Measurements from ENCODE around the gene CCDC78. TPM values are rescaled to one million over a fixed set of nuclear protein-coding genes. Genes with fewer than 3 reads are reported as not detected.

The CCDC78 gene
- total RNA-seq, 1 experiment from 2014 or later: 22.9 TPM

DNA sequence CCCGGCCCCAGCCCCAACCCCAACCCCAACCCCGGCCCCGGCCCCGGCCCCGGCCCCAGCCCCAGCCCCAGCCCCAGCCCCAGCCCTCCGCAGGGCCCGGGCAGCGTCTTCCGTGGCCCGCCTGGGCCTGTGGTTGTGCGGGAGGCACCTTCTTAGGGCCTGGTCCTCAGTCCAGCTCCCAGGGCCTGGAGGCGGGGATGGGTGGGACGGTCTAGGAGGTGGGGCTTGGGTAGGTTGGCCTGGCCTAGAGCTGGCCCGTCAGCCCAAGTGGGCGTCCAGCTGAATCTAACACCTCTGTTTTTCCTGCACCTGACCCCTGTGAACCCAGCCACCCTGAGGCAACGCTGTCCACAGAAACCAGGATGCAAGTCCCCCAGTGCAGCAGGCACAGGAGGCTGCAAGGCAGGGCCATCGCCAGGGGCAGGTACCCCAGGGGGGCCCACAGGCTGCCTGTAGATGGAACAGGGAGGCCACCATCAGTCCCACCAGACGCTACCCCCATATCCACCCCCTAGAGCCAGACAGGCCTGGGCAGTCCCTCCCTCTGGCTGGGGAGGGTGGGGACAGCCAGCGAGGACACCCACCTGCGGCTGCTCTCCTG lies 43.0 kb upstream of the CCDC78 start:
- no peaks in the 10 kb centered on the region for H4K20me1 ChIP-seq (ENCODE audit: insufficient read depth)
- CTCF ChIA-PET: no interaction called here
- no peak for ATAC-seq
- intact Hi-C loops (cut with micrococcal nuclease): no loop called here
- H3K9me3 ChIP-seq (ENCODE audit: control insufficient read depth in 1 of 2, insufficient read depth in 1 of 2, low read depth in 1 of 2, low read length in 2 of 2): no peaks in the 10 kb centered on the region
- H3K79me2 ChIP-seq (ENCODE audit: insufficient read depth, low read length): no peaks in the 10 kb centered on the region
- POLR2A ChIA-PET: no interaction called here
- no peak overlapping the region for H2AFZ ChIP-seq (ENCODE audit: low read depth, low read length, poor library complexity, severe bottlenecking)
- no peak overlapping the region for H3K9ac ChIP-seq (ENCODE audit: low read length)
- H3K4me3 ChIP-seq (replicated peaks in 1 of 2; ENCODE audit: low read depth in 1 of 2, low read length in 2 of 2): no peak overlapping the region
- TF ChIP-seq ZNF274 (IDR thresholded peaks at IDR 0.05; ENCODE audit: low read depth, low read length): no peak
- BruUV-seq (replicated peaks): no TSS peak
- no peak for DNase-seq (ENCODE audit: low read depth, low spot score)
- H3K4me2 ChIP-seq (ENCODE audit: low read length): no peak overlapping the region
- H3K9me2 ChIP-seq (ENCODE audit: insufficient read depth): no peaks in the 10 kb centered on the region
- no peaks in the 10 kb centered on the region for H3K27me3 ChIP-seq (ENCODE audit: insufficient read depth, low read length)
- H3K4me1 ChIP-seq (ENCODE audit: control insufficient read depth in 1 of 2, insufficient read depth in 2 of 2, low read length in 2 of 2): peaks cover 18 to 20% of the 10 kb centered on the region in 2 experiments
- H3K36me3 ChIP-seq (ENCODE audit: control insufficient read depth in 1 of 2, insufficient read depth in 2 of 2, low read length in 2 of 2): peaks cover 7 to 11% of the 10 kb centered on the region in 2 experiments; a peak in 3 of 4 replicates
- H3K27ac ChIP-seq (ENCODE audit: low read depth, low read length): no peak overlapping the region
- RAD21 ChIA-PET (ENCODE audit: low non-redundant PET in 1 of 2, low total read pairs in 2 of 2, uncharacterized antibody in 2 of 2, unreplicated experiment in 2 of 2): no interaction called here

DNA sequence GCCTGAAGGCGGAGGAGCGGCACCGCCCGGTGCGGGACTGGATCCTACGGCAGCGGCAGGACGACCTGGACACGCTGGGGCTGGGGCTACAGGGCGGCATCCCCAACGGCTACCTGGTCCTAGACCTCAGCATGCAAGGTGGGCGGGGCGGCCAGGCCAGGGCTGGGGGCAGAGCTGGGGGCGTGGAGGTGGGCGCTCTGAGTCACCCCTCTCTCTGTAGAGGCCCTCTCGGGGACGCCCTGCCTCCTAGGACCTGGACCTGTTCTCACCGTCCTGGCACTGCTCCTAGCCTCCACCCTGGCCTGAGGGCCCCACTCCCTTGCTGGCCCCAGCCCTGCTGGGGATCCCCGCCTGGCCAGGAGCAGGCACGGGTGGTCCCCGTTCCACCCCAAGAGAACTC lies 42.2 kb upstream of the CCDC78 start:
- ChIA-PET POLR2A (no interaction called here), CTCF (no interaction called here)
- no peak overlapping the region for H3K27ac ChIP-seq (ENCODE audit: low read depth, low read length)

More for the DNA sequence above, 42.2 kb upstream of the CCDC78 start:
- RAD21 ChIA-PET (ENCODE audit: low non-redundant PET in 1 of 2, low total read pairs in 2 of 2, uncharacterized antibody in 2 of 2, unreplicated experiment in 2 of 2): no interaction called here
- Histone ChIP-seq H3K27me3 (ENCODE audit: insufficient read depth, low read length) (no peaks in the 10 kb centered on the region), H3K4me2 (ENCODE audit: low read length) (no peak overlapping the region), H3K79me2 (ENCODE audit: insufficient read depth, low read length) (peaks cover under 1% of the 10 kb centered on the region; the same call in 1 of the 2 replicates), H3K9me3 (ENCODE audit: control insufficient read depth in 1 of 2, insufficient read depth in 1 of 2, low read depth in 1 of 2, low read length in 2 of 2) (no peaks in the 10 kb centered on the region), H4K20me1 (ENCODE audit: insufficient read depth) (no peaks in the 10 kb centered on the region), H3K9ac (ENCODE audit: low read length) (no peak overlapping the region), H2AFZ (ENCODE audit: low read depth, low read length, poor library complexity, severe bottlenecking) (no peak overlapping the region), H3K4me3 (replicated peaks in 1 of 2; ENCODE audit: low read depth in 1 of 2, low read length in 2 of 2) (no peak overlapping the region), H3K4me1 (ENCODE audit: control insufficient read depth in 1 of 2, insufficient read depth in 2 of 2, low read length in 2 of 2) (peaks cover 10 to 13% of the 10 kb centered on the region in 2 experiments), H3K36me3 (ENCODE audit: control insufficient read depth in 1 of 2, insufficient read depth in 2 of 2, low read length in 2 of 2) (peaks cover 7 to 11% of the 10 kb centered on the region in 2 experiments; a peak in 3 of 4 replicates), H3K9me2 (ENCODE audit: insufficient read depth) (no peaks in the 10 kb centered on the region)
- TF ChIP-seq SIN3A (IDR thresholded peaks at IDR 0.05; ENCODE audit: low read depth): no peak
- TF ChIP-seq CBX3 (IDR thresholded peaks at IDR 0.05; ENCODE audit: low read depth): no peak
- no peak for TF ChIP-seq RAD21 (IDR thresholded peaks at IDR 0.05; ENCODE audit: low read depth)
- no peak for TF ChIP-seq ZFX (IDR thresholded peaks at IDR 0.05)
- no peak for TF ChIP-seq POLR2AphosphoS5 (IDR thresholded peaks at IDR 0.05; ENCODE audit: low read depth, low read length)
- TF ChIP-seq TCF7L2 (IDR thresholded peaks at IDR 0.05; ENCODE audit: borderline replicate concordance, extremely low read depth, insufficient read depth, insufficient read length): no peak
- no peak for TF ChIP-seq YY1 (IDR thresholded peaks at IDR 0.05; ENCODE audit: extremely low read depth, insufficient replicate concordance, low read depth, low read length)
- TF ChIP-seq ZNF274 (IDR thresholded peaks at IDR 0.05; ENCODE audit: low read depth, low read length): no peak
- no peak for TF ChIP-seq EGR1 (IDR thresholded peaks at IDR 0.05; ENCODE audit: low read depth)
- TF ChIP-seq EZH2phosphoT487 (IDR thresholded peaks at IDR 0.05; ENCODE audit: borderline replicate concordance): no peak
- no peak for TF ChIP-seq JUND (IDR thresholded peaks at IDR 0.05)
- no peak for TF ChIP-seq CEBPB (IDR thresholded peaks at IDR 0.05; ENCODE audit: low read depth)
- TF ChIP-seq, protein P1, sequence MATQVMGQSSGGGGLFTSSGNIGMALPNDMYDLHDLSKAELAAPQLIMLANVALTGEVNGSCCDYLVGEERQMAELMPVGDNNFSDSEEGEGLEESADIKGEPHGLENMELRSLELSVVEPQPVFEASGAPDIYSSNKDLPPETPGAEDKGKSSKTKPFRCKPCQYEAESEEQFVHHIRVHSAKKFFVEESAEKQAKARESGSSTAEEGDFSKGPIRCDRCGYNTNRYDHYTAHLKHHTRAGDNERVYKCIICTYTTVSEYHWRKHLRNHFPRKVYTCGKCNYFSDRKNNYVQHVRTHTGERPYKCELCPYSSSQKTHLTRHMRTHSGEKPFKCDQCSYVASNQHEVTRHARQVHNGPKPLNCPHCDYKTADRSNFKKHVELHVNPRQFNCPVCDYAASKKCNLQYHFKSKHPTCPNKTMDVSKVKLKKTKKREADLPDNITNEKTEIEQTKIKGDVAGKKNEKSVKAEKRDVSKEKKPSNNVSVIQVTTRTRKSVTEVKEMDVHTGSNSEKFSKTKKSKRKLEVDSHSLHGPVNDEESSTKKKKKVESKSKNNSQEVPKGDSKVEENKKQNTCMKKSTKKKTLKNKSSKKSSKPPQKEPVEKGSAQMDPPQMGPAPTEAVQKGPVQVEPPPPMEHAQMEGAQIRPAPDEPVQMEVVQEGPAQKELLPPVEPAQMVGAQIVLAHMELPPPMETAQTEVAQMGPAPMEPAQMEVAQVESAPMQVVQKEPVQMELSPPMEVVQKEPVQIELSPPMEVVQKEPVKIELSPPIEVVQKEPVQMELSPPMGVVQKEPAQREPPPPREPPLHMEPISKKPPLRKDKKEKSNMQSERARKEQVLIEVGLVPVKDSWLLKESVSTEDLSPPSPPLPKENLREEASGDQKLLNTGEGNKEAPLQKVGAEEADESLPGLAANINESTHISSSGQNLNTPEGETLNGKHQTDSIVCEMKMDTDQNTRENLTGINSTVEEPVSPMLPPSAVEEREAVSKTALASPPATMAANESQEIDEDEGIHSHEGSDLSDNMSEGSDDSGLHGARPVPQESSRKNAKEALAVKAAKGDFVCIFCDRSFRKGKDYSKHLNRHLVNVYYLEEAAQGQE (IDR thresholded peaks at IDR 0.05; ENCODE audit: low read depth): no peak
- no peak for TF ChIP-seq SRF (IDR thresholded peaks at IDR 0.05; ENCODE audit: low read depth)
- TF ChIP-seq, protein P2, sequence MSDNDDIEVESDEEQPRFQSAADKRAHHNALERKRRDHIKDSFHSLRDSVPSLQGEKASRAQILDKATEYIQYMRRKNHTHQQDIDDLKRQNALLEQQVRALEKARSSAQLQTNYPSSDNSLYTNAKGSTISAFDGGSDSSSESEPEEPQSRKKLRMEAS (IDR thresholded peaks at IDR 0.05): no peak
- TF ChIP-seq EZH2 (IDR thresholded peaks at IDR 0.05): no peak
- TF ChIP-seq FOSL1 (IDR thresholded peaks at IDR 0.05; ENCODE audit: low read depth): no peak
- no peak for TF ChIP-seq ELF1 (IDR thresholded peaks at IDR 0.05; ENCODE audit: borderline replicate concordance, low read depth)
- no peak for ATAC-seq
- no TSS peak for BruUV-seq (replicated peaks)
- intact Hi-C loops (cut with micrococcal nuclease): no loop called here
- no peak for DNase-seq (ENCODE audit: low read depth, low spot score)

All from HCT116 (cell line).